Endothelial cell of hepatic sinusoid (primary cell): ENCODE data around the gene KLHDC3.
"Not testable (repeated sequence)": the region's sequence is repeated elsewhere in the genome, so short reads cannot be mapped to it uniquely, and the experiment has no call there.

Experiments used
- in situ Hi-C: cut with HindIII; loops from 2 replicates; pipeline ENCODE4 v1.10.0; 2017; ENCODE audit warnings: low sequenced_read_pairs

KLHDC3 gene

DNA sequence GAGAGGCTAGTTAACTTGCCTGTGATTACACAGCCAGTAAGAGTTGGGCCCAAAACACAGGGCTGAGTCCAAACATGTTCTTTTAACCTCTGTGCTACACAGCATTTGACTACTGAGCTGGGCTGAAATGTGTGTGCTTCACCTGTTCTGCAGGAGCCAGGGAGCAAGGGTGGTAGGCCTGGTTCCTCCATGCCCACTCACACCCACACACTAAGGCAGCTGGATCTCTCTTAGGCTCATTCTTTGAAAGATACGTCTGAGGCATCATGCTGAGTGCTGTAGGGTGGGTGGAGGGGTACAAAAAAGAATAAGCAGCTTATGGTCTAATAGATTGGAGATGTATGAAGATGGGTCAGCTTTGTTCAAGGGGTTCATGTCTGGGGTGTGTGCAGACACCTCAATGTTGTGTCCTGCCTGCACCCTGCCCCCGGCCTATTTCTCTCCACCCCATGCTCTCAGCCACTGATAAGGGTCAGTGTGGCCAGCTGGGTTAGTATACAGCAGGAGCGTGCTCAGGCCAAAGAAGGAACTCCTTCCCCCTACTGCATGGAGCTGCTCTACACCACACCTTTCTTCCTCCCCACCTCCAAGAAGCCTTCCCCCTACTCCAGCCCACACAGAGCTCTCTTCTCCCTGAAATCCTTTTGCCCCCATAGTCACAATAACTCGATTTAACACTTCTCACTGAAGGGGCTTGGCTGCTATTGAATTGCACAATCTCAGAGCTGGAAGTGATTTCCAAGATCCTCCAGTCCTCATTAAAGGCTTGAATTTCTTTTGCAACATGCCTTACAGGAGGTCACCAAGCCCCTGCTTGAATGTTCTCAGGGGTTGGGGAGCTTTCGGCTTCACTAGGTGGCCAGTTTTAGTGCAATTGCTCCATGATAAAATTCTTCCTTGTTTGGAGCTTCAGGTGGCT lies 26.3 kb upstream of the KLHDC3 start:
- in situ Hi-C loops = no loop called here

DNA sequence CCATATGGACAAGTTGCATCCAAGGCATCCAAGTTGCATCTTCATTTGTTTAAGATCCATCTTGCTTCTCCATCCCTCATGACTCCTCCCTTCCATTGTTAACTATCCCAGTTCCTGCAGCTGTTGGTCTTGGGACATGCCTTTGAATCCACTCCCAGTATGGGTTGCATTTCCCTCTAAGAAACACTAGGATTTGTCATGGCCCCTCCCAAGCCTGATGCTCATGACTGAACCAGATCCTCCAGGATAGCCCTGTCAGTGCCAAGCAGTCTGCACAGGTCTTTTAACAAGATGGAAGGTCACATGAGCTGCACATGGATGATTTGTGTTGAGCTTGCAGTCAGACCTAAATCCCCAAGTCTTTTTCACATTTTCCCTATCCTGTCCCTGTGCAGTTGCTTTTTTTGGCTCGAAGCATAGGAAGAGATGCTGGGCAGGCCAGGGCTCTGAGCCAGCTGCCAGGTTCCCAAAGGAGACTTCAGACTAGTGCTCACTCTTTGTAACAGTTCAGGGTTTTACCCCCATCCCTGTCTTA lies 25.5 kb upstream of the KLHDC3 start:
- in situ Hi-C loops = no loop called here

DNA sequence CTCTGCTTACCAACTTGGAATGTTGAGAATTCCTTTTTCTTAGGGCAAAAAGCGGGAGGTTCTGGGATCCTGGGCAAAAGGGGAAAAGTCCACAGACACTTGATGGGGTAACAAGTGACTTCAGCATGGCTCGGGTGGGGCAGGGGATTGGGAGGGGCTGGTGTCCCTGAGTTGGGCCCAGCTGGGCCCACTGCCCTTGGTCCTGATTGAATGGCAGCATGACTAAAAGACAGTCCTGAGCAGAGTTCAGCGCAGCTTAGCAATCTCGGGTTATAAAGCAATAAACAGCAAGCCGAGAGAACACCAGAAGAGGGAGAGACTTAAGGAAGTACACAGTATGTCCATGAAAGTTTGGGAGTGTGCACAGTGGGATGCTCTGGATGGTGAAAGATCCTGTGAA lies 24.1 kb upstream of the KLHDC3 start:
- in situ Hi-C loops = no loop called here

DNA sequence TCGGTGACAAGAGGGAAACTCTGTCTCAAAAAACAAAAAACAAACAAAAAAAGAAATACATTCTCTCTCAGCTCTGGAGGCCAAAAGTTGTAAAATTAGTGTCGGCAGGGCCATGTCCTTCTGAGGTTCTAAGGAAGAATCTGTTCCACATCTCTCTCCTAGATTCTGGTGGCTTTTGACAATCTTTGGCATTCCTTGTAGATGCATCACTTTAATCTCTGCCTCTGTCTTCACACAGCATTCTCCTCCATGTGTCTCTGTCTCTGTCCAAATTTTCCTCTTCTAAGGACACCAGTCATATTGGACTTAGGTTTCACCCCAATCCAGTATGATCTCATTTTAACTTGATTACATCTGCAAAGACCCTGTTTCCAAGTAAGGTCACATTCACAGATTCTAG lies 20.6 kb upstream of the KLHDC3 start:
- in situ Hi-C loops = no loop called here

DNA sequence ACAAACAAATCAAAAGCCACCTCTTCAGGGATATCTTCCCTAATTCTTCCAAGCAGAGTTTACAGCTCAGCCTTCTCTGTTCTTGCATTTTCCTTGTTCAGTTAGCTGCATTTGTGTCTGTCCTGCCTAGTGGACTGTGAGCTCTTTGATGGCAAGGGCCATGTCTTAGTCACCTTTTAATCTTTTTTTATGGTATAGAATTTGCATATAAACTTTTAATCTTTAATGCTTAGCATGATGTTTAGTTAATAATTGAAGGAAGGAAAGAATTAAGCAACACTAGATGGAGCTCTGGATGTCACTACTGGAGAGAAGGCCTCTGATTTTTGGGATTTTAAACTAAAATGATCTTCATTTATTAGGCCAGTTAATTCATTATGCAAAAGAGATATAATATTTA lies 17.5 kb upstream of the KLHDC3 start:
- in situ Hi-C loops = no loop called here

DNA sequence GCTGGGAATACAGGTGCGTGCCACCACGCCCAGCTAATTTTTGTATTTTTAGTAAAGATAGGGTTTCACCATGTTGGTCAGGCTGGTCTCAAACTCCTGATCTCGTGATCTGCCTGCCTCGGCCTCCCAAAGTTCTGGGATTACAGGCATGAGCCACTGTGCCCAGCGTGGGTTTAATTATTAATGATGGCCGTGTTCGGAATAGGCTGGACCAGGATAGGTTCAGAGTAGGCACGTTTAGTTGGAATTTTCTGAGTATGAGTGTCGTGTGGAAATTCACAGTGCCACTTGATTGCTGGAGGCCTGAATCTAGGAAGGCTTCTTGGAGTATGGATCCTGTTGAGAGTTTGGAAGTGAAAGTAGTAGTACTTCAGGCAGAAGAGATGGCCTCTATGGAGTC lies 15.8 kb upstream of the KLHDC3 start:
- in situ Hi-C loops = not testable (repeated sequence)

DNA sequence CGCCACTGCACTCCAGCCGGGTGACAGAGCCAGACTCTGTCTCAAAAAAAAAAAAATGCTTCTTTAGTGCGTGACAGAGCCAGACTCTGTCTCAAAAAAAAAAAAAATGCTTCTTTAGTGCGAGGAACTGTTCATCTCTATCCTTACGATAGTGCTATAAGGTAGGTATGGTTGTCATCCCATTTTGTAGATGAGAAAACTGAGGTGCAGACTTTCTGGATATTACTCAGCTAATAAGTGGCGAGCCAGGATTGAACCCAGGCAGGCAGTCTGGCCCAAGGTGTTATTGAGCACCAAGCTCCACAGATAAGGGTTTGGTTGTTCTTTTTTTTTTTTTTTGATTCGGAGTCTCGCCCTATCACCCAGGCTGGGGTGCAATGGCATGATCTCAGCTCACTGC lies 12.2 kb upstream of the KLHDC3 start:
- in situ Hi-C loops = no loop called here

DNA sequence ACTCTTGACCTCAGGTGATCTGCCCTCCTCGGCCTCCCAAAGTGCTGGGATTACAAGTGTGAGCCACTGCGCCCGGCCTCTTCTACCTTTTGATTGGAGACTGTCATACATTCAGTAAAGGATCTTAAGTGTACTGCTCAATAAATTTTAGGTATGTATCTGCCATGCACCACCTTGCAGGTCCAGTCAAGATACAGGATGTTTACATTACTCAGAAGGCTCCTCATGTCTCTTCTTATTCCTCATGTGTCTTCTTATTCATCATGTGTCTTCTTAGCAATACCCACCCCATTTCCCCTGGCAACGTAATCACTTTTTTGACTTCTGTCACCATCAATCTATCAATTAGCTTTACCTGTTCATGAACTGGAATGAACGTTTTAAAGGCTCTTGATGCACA lies 8.2 kb upstream of the KLHDC3 start:
- in situ Hi-C loops = no loop called here

DNA sequence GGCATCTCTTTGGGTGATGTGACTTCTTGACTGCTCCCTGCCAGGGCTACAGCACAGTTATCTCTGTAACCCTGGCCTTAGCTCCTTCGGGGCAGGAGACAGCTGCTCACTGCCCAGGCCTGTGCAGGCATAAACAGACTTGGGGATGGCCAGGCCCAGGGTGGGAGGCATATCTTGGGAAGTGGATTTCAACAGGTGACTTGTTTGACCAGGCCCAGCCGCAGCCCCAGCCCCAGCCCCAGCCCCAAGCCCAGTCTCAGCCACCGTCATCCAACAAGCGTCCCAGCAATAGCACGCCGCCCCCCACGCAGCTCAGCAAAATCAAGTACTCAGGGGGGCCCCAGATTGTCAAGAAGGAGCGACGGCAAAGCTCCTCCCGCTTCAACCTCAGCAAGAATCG lies 7.8 kb upstream of the KLHDC3 start:
- in situ Hi-C loops = no loop called here

DNA sequence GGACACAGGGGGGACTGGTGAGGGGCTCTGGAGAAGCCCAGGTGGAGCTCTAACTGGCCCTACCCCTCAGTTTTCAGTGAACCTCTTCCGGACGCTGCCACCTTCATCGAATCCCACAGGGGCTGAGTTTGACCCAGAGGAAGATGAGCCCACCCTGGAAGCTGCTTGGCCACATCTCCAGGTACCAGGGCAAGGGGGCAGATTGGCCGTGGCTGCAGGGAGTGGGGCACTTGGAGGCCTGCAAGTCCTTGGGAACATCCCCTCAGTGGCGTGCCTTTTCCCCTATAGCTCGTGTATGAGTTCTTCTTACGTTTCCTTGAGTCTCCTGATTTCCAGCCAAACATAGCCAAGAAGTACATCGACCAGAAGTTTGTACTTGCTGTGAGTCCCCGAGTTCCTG lies 6.9 kb upstream of the KLHDC3 start:
- in situ Hi-C loops = no loop called here

DNA sequence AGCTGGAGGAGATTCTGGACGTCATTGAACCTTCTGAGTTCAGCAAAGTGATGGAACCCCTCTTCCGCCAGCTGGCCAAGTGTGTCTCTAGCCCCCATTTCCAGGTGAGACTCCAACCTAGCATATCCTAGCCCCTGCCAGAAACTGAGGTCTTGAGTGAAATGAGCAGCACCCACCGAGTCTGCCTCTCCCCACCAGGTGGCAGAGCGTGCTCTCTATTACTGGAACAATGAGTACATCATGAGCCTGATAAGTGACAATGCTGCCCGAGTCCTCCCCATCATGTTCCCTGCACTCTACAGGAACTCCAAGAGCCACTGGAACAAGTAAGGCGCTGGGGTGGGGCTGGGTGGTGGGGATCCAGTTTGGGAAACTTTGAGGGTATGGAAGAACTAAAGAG lies 4.9 kb upstream of the KLHDC3 start:
- in situ Hi-C loops = no loop called here

DNA sequence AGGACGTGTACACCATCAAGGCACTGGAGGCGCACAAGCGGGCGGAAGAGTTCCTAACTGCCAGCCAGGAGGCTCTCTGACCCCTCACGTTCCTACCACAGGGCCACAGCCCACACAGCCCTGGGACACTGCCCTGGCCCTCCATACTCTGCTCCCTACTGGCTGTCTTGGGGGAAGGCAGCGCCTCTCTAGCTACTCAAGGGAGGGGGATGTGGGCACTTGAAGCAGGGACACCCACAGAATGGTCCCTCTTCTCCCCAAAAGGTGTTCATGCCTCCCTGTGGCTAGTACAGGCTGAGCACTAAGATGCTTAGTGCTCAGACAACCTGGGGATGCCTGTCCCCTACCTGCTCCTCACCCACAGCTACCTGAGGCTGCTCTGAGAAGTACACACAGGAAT lies 2.8 kb upstream of the KLHDC3 start:
- in situ Hi-C loops = no loop called here

DNA sequence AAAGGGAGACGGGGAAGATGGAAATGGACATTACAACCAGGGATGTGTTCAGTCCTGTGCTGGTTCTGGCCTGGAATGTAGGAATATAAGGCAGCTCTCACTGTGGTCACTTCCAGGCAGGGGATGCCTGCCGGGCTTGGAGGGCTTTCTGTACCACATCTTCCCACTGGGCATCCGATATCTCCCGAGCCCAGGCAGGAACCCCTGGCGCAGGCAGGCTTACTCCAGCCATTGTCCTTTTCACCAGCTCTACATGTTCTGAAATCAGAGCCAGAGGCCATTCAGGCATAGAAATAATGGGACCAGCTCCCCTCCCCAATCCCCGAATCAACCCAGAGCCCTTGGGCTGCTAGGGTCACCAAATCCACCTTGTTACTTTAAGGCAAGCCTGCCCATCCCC lies 1.7 kb upstream of the KLHDC3 start:
- in situ Hi-C loops = no loop called here

DNA sequence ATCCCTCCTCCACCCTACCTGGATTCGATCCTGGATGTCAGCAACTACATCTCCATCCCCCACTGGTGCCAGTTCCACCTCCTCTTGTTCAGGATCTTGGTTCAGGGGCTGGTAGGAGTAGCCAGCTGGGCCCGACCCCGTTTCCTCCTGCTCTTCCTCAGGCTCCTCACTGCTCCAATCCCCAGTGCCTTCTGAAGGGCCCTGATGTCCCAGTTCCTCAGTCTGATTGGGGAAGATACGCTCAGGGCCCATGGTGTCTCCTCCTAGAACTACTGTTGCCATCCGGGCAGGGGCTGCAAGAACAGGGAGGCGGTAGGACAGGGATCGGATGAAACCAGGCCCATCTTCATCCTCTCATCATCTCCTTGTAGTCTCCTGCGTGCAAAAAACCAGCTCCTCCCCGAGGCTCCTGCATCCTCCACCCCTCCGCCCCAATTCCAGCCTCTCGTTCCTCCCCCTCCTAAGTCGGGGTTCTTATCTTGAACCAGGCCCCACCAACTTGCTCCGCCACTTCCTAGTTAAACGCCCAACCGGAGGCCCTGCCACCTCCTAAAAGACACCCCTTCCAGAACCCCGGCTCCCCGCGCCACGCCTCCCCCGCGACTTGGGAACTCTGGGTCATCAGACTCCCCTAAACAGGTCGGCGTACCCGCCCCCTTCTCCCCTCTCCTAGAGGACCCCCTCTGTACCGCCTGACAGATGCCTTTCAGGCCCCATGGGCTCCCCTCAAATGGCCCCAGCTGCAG lies 779 bp upstream of the KLHDC3 start:
- in situ Hi-C loops = no loop called here

DNA sequence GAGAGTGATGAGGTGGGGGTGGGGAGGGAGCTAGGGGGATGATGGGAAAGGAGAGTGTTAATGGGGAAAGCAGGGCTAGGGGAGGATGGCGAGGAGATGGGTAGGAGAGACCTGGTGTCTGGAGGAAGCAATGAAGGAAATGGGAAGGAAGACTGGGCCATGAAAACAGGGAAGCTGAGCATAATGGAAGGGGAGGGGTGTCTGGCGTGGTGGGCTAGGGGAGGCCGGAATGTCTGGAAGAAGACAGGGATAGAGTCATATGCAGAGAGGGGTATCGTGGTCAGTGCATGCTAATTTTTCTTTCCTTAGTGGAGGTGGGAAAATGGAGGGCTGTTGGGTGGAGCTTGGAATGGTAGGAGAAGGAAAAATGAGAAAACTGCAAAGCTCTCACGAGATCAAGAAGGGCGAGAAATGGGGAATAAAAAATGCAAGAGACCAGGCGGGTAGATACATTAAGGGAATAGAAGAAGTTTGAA lies 423 bp downstream of the KLHDC3 start:
- in situ Hi-C loops = no loop called here

DNA sequence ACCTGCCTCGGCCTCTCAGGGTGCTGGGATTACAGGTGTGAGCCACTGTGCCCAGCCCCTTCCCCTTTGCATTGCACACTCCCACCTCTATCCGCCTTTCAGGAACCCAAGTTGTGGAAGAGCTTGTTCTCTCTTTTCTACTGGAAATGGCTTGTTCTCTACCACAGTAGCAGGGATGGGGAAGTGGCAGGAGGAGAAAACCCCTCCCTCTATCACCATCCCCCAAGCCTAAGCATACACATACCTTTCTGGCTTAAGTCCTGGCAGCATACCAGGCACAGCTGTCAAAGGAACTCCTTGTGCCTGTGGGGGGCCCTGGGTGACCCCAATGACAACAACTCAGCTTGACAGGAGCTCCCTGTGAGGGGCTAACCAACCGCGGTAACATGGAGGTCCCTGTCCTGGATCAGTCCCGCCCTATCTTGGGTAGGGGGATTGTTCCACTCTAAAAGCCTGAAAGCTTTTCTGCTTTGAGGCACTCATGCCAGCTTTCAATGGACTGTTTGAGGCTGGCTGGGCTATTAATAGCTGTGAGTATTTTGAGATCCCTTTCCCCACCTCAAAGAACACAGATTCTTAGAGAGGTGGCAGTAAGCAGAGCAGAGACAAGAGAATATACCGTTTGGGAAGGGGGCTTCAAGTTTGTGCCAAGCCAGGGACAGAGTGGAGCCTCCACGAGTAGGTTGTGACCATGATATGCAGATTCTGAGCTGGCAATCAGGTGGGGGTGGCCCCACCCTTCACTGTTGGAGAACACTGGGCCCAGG lies 2.3 kb downstream of the KLHDC3 start:
- in situ Hi-C loops = no loop called here

DNA sequence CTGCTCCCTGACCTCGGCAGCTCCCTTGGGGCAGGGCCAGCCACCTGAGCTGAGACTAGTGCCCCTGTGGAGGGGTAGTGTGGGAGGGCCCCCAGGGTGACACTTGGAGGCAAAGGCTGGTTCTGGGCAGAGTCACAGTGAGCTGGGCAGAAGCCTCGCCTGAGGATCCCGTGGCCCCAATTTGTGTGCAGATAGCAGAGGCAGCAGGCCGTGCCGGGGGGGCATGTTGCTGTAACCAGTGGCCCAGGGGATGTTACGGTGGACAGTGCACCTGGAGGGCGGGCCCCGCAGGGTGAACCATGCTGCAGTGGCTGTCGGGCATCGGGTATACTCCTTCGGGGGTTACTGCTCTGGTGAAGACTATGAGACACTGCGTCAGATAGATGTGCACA lies 2.9 kb downstream of the KLHDC3 start:
- in situ Hi-C loops = no loop called here

DNA sequence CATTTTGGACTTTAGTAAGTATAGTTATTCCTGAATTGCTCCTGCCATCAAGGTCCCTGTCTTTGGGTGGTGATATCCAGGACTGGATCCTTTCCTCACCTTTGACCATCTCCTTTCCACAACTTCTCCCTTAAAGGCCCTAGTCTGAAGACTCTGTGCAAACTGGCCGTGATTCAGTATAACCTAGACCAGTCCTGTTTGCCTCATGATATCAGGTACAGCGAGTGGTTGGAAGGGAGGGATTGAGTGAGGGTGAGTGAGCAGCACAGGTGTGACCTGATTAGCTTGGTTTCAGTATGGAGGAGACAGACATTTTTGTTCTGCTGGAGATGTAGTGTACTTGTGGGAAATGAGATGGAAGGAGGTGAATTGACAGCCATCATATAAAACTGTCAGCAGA lies 5.1 kb downstream of the KLHDC3 start:
- in situ Hi-C loops = no loop called here

DNA sequence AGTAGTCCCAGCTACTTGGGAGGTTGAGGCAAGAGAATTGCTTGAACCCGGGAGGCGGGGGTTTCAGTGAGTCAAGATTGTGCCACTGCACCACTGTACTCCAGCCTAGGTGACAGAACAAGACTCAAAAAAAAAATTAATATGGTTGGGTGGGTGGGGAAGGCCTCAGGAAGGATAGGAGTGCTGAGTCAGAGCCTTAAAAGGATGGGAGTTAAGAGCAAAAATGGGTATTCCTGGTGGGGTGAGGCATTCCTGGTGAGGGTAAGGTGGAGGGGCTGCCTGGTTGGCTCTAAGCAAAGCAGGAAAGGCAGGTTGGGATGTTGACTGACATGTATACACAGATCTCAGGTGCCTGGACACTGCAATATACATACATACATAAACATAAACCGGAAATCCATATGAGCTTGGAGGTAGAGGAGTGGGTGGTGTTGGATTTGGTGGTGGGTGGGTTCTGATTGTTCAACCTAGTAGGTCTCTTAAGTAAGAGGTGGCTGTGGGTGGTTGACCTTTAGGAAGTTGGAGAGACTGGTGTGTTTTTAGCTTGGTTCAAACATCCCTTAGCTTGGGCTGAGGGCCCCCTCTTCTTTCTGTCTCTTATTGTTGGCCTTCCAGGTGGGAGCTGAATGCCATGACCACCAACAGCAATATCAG lies 6.1 kb downstream of the KLHDC3 start:
- in situ Hi-C loops = no loop called here

DNA sequence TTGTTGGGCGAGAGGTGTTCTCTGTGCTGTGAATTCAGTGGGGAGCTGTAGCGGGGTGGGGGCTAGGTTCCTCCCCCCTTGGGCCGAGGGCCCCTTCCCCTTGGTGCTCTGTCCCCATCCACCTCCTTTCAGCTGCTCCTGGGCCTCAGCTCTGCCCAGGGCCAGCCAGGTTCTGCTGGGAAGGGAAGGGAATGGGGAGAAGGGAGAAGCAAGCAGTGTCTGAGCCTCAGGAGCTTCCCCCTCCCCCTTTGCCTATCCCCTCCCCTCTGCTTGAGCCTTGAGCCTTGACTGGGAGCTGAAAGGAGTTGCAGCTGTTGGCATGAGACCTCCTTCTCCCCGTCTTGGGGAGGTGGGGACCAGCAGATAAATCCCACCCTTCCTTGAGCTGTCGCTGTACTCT lies 6.8 kb downstream of the KLHDC3 start:
- in situ Hi-C loops = no loop called here
